MV-4-11 (cell line): Measurements from ENCODE around the gene SLC15A1.

Experiments
- DNase-seq: peaks from one replicate; lab custom pipeline; 2025; lab: John Stamatoyannopoulos, UW

The SLC15A1 gene

GRCh38 chr13:98697791-98698190 is 54.7 kb downstream of the SLC15A1 start:
- DNase-seq: no peak

GRCh38 chr13:98693756-98694155 is 58.7 kb downstream of the SLC15A1 start:
- DNase-seq: no peak

- no peak for DNase-seq
These were observed 61.1 kb downstream of the SLC15A1 start for GRCh38 chr13:98691360-98691759.

GRCh38 chr13:98690348-98691022 is 62.0 kb downstream of the SLC15A1 start:
- no peak for DNase-seq

- DNase-seq: no peak
These were observed 63.0 kb downstream of the SLC15A1 start for GRCh38 chr13:98689347-98689968.

- no peak for DNase-seq
These were observed 64.1 kb downstream of the SLC15A1 start for GRCh38 chr13:98688373-98688772.

- DNase-seq: no peak
These were observed 65.2 kb downstream of the SLC15A1 start for GRCh38 chr13:98687319-98687718.

- DNase-seq: no peak
These were observed 66.2 kb downstream of the SLC15A1 start for GRCh38 chr13:98686270-98686669.

- DNase-seq: no peak
These were observed 67.3 kb downstream of the SLC15A1 start for GRCh38 chr13:98685146-98685545.

GRCh38 chr13:98681049-98681448 is 71.4 kb downstream of the SLC15A1 start:
- no peak for DNase-seq

- no peak for DNase-seq
These were observed 73.7 kb downstream of the SLC15A1 start for GRCh38 chr13:98678741-98679140.

- DNase-seq: no peak
These were observed 75.1 kb downstream of the SLC15A1 start for GRCh38 chr13:98677398-98677797.

- no peak for DNase-seq
These were observed 76.2 kb downstream of the SLC15A1 start for GRCh38 chr13:98676239-98676638.

GRCh38 chr13:98675837-98676236 is 76.6 kb downstream of the SLC15A1 start:
- DNase-seq: no peak

GRCh38 chr13:98675066-98675465 is 77.4 kb downstream of the SLC15A1 start:
- no peak for DNase-seq

- DNase-seq: peak; percentile 77
These were observed 79.4 kb downstream of the SLC15A1 start for GRCh38 chr13:98672947-98673613.

- no peak for DNase-seq
These were observed 84.3 kb downstream of the SLC15A1 start for GRCh38 chr13:98668155-98668554.

- DNase-seq: no peak
These were observed 86.9 kb downstream of the SLC15A1 start for GRCh38 chr13:98665638-98665995.

GRCh38 chr13:98664924-98665637 is 87.4 kb downstream of the SLC15A1 start:
- DNase-seq: no peak

GRCh38 chr13:98664510-98664909 is 88.0 kb downstream of the SLC15A1 start:
- no peak for DNase-seq

- no peak for DNase-seq
These were observed 88.4 kb downstream of the SLC15A1 start for GRCh38 chr13:98664047-98664446.

GRCh38 chr13:98658131-98658530 is 94.3 kb downstream of the SLC15A1 start:
- DNase-seq: no peak
